Vagina (tissue), 2 donors: ENCODE measurements around the gene RAMACL.

Experiments
- CTCF ChIP-seq, 3 experiments: fragments of 450-650 bp in 2 of 3; fragments of 200-600 bp in 1 of 3; sonication (generic) in 1 of 3; IDR thresholded peaks; one replicate each; pipeline ENCODE4 v1.5.1; 2017 to 2019; ENCODE audit warnings: antibody characterized with exemption in 3 of 3, mild to moderate bottlenecking in 2 of 3, moderate library complexity in 2 of 3
- POLR2A ChIP-seq, 2 donors: fragments of 450-650 bp; IDR thresholded peaks; one replicate each; pipeline ENCODE4 v1.6.1; 2017; ENCODE audit warnings: antibody characterized with exemption in 2 of 2, mild to moderate bottlenecking in 2 of 2, moderate library complexity in 2 of 2
- POLR2AphosphoS5 ChIP-seq, 2 donors: sonication (generic); formaldehyde crosslinking; IDR thresholded peaks; one replicate each; pipeline ENCODE4 v1.9.0; 2017; ENCODE audit warnings: antibody characterized with exemption in 2 of 2, mild to moderate bottlenecking in 2 of 2, low read depth in 1 of 2; ENCODE audit not compliant: insufficient read depth in 1 of 2

GRCh38 chr6:166573511-166574216 is 12.8 kb downstream of the RAMACL start:
- TF ChIP-seq CTCF (IDR thresholded peaks at IDR 0.05) (no peak), POLR2A (IDR thresholded peaks at IDR 0.05) (no peak), POLR2AphosphoS5 (IDR thresholded peaks at IDR 0.05; ENCODE audit: insufficient read depth in 1 of 2, low read depth in 1 of 2) (no peak)
